GM12892 (cell line): ENCODE measurements around the gene CCKAR.

Source experiments
- POLR2A ChIP-seq: IDR thresholded peaks from 2 replicates; pipeline ENCODE4 v1.6.1; 2011; ENCODE audit warnings: low read depth, low read length, control low read depth
- POLR2AphosphoS5 ChIP-seq: IDR thresholded peaks from 2 replicates; pipeline ENCODE4 v1.6.1; 2011; ENCODE audit warnings: low read depth, low read length, control low read depth

DNA sequence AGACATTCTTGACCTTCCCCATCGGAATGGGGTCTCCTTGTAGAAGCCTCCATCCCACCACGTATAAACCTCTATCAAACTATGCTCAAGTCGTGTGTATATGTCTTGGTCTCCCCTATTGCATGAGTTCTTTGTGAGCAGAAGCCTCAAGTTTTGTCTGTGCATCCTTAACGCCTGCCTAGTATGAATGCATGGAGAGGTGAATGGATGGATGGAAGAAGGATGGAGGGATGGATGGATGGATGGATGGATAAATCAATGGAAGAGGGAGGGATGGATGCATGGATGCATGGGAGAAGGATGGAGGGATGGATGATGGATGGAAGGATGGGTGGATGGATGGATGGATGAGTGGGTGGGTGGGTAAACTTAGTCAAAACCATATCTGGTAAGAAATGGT, 17.0 kb upstream of the CCKAR start:
- TF ChIP-seq POLR2A: no peak
- no peak for TF ChIP-seq POLR2AphosphoS5
